Body of pancreas (tissue), 4 donors: ENCODE measurements around the gene RAD51D.
"Not testable (repeated sequence)": the region's sequence is repeated elsewhere in the genome, so short reads cannot be mapped to it uniquely, and the experiment has no call there.

ENCODE experiments used
- CTCF ChIP-seq, 7 experiments: fragments of 450-650 bp in 4 of 7; fragments of 200-600 bp in 3 of 7; sonication (generic) in 3 of 7; IDR thresholded peaks; one replicate each; pipeline ENCODE4 v1.5.1; 2016 to 2019; ENCODE audit warnings: antibody characterized with exemption in 7 of 7
- POLR2A ChIP-seq, 3 donors: fragments of 450-650 bp; IDR thresholded peaks; one replicate each; pipeline ENCODE4 v1.6.1; 2016; ENCODE audit warnings: antibody characterized with exemption in 3 of 3, mild to moderate bottlenecking in 2 of 3

- TF ChIP-seq CTCF, POLR2A (IDR thresholded peaks at IDR 0.05): not testable (repeated sequence)
Observed at GRCh38 chr17:35110791-35111190, 8.9 kb downstream of the RAD51D start.
